NB4 (cell line): ENCODE results near the gene LSM5.
A peak's percentile ranks its signal among the peaks of the same experiment; 100 is the strongest.

Source experiments
- DNase-seq: peaks from one replicate; pipeline ENCODE4 v3.0.0; 2010; ENCODE audit warnings: low read depth
- H3K4me3 ChIP-seq: one replicate; pipeline ENCODE4 v1.5.1; 2011; ENCODE audit warnings: mild to moderate bottlenecking, low read depth, low read length, moderate library complexity
- MYC ChIP-seq: IDR thresholded peaks from 2 replicates; pipeline ENCODE4 v1.6.1; 2011; ENCODE audit warnings: low read depth, low read length
- POLR2A ChIP-seq: IDR thresholded peaks from 2 replicates; pipeline ENCODE4 v1.6.1; 2011; ENCODE audit warnings: mild to moderate bottlenecking; ENCODE audit not compliant: insufficient read length; ENCODE audit errors: extremely low read depth
- TF ChIP-seq, protein P1 (sequence below): IDR thresholded peaks from 2 replicates; pipeline ENCODE4 v1.6.1; 2011; ENCODE audit warnings: low read depth, low read length
- TF ChIP-seq, protein P2 (sequence below): IDR thresholded peaks from one replicate; pipeline ENCODE4 v1.5.1; 2012; ENCODE audit warnings: low read depth, low read length

LSM5 gene

DNA sequence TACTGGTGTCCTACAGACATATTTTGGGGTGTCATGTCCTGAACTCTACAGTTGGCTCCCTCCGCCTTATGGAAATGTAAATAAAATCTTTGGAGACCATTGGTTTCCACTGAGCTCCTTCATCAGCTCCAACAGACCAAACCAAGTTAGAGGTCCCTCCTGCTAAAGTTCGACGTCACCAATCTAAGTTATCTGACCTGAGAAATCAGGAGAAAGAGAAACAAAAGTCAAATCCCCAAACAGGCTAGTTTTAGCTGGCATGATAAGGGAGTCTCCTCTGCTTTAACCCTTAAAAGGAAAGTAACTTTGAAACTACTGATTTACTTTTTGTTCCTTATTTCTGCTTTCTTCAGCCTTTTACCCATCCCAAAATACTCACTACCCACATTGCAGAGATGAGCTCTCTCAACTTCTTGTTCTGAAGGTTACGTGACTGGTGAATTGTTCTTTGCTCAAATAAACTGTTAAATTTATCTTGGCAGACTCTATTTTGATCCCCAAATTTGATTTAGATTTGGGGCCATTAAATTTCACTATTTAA lies 45.1 kb upstream of the LSM5 start:
- no peak overlapping the region for H3K4me3 ChIP-seq
- TF ChIP-seq, protein P1, sequence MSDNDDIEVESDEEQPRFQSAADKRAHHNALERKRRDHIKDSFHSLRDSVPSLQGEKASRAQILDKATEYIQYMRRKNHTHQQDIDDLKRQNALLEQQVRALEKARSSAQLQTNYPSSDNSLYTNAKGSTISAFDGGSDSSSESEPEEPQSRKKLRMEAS: no peak
- TF ChIP-seq, protein P2, sequence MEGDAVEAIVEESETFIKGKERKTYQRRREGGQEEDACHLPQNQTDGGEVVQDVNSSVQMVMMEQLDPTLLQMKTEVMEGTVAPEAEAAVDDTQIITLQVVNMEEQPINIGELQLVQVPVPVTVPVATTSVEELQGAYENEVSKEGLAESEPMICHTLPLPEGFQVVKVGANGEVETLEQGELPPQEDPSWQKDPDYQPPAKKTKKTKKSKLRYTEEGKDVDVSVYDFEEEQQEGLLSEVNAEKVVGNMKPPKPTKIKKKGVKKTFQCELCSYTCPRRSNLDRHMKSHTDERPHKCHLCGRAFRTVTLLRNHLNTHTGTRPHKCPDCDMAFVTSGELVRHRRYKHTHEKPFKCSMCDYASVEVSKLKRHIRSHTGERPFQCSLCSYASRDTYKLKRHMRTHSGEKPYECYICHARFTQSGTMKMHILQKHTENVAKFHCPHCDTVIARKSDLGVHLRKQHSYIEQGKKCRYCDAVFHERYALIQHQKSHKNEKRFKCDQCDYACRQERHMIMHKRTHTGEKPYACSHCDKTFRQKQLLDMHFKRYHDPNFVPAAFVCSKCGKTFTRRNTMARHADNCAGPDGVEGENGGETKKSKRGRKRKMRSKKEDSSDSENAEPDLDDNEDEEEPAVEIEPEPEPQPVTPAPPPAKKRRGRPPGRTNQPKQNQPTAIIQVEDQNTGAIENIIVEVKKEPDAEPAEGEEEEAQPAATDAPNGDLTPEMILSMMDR: no peak
- TF ChIP-seq MYC: no peak
- no peak for TF ChIP-seq POLR2A
- no peak for DNase-seq

DNA sequence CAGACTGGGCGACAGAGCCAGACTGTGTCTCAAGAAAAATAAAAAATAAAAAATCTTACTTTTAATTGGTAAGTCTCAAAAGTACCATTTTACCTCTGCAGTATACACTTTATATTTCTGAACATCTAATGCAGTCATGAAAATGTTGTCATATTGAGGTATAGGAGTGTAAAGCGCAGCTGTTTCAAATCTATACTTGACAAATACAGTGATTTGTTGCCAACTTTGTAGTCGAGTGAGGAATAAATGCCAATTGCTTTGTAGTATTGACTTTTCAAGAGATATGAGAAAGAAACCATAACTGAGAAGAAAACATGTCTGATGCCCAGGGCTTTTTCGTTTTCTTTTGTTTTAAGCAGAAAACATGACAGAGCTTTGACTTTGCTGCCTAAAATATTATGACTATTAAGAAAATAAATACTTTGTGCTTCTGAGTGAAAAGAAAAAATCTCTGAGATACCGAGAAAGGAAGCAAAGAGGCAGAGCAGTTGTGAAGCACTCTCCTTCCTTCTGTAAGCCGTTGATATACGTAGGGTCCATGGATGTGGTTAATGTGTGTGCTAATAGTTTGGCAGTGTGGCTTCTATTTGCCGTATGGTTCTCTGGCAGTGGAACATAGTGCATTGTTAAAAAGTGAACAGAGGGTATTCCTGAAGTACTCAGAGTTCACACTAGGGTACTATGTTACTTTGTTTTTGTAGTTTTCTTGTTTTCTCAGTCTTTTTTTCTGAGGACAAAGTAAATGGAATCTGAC lies 43.3 kb upstream of the LSM5 start:
- no peak overlapping the region for H3K4me3 ChIP-seq
- TF ChIP-seq MYC: no peak
- TF ChIP-seq, protein P2: no peak
- TF ChIP-seq, protein P1: no peak
- TF ChIP-seq POLR2A: no peak
- DNase-seq: peak; percentile 43

DNA sequence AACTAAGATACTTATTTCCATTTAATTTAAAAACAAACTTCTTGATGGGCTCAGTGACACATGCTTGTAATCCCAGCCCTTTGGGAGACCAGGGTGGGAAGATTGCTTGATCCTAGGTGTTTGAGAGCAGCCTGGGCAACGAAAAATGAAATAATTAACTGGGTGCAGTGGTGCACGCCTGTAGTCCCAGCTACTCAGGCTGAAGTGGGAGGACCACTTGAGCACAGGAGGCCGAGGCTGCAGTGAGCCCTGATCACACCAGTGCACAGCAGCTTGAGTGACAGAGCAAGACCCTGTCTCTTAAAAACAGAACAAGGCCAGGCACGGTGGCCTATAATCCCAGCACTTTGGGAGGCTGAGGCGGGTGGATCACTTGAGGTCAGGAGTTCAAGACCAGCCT lies 42.5 kb upstream of the LSM5 start:
- TF ChIP-seq, protein P2: no peak
- TF ChIP-seq, protein P1: no peak
- TF ChIP-seq POLR2A: no peak
- TF ChIP-seq MYC: no peak

DNA sequence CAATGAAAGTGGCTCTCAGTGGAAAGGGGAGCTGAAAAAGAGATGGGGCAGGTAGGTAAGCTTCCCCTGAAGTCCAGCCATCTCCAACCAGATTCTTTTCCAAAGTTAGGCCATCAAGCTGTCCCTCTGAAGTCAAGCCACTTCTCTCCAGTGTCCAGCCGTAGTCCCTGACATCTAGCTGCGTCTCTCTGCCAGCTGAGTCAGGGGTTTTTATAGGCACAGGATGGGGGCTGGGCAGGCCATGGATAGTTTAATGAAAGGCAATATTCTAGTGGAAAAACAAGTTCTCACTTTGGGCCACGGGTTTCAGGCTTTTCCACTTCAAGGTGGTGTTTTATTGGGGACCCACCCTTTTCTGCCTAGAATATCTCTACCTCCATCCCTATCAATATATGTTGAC lies 41.9 kb upstream of the LSM5 start:
- TF ChIP-seq, protein P2: no peak
- TF ChIP-seq, protein P1: no peak
- TF ChIP-seq MYC (no peak), POLR2A (no peak)
- no peak for DNase-seq
- no peak overlapping the region for H3K4me3 ChIP-seq

More for the DNA sequence above, 42.5 kb upstream of the LSM5 start:
- DNase-seq: no peak
- H3K4me3 ChIP-seq: no peak overlapping the region

DNA sequence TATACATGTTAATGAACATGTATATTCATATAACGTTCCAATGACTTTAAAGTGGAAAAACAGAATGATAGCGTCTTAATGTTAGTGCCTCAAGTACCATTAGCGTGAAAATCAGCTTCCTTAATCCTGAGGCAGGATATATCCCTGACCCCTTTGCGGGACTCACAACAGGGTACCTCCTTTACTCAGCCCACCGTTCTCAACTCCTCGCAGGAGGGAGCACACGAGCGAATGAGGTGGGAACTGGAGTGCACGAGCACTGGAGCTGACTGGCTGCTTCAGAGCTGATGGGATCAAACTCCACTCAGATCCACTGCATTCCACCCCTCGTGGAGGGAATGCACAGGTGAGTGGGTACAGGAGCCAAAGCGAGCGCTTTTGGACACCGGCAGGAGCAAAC lies 41.2 kb upstream of the LSM5 start:
- TF ChIP-seq MYC (no peak), POLR2A (no peak)
- TF ChIP-seq, protein P1: no peak
- TF ChIP-seq, protein P2: no peak
- H3K4me3 ChIP-seq: no peak overlapping the region
- DNase-seq: no peak
